SK-N-SH (cell line): ENCODE measurements around the gene SLFNL1. TPM values are rescaled to one million over a fixed set of nuclear protein-coding genes. Genes with fewer than 3 reads are reported as not detected.

ENCODE experiments used
- CTCF ChIA-PET: fragments of 300-600, 350-600 bp; formaldehyde crosslinking; extraction: SDS; loops from one replicate; lab custom pipeline; 2021; lab: Yijun Ruan, JAX
- POLR2A ChIA-PET: fragments of 350-600 bp; sonication (Branson Sonifier 250); formaldehyde crosslinking; extraction: SDS; loops from one replicate; lab custom pipeline; 2020; ENCODE audit warnings: antibody characterized with exemption, inconsistent platforms; lab: Yijun Ruan, JAX
- DNase-seq: peaks from one replicate; pipeline ENCODE4 v3.0.0; 2012
- H2AFZ ChIP-seq: fragments of 200-600 bp; sonication (generic); 2 replicates; pipeline ENCODE4 v1.8.1; 2016; ENCODE audit warnings: antibody characterized with exemption, mild to moderate bottlenecking, low read depth
- H3F3A ChIP-seq: fragments of 200-600 bp; sonication (generic); replicated peaks from 2 replicates; pipeline ENCODE3; 2016; ENCODE audit warnings: antibody characterized with exemption, mild to moderate bottlenecking; ENCODE audit not compliant: insufficient read depth
- H3K27ac ChIP-seq, 2 experiments: fragments of 200-500 bp in 1 of 2; fragments of 200-600 bp in 1 of 2; sonication (Bioruptor generic) in 1 of 2; sonication (generic), shearing (Covaris generic) in 1 of 2; 2 replicates each; pipeline versions ENCODE4 v1.5.1 to v1.6.1; 2014 to 2016; ENCODE audit warnings: low read depth in 2 of 2, inconsistent platforms in 1 of 2, low read length in 1 of 2, mild to moderate bottlenecking in 1 of 2, mixed read lengths in 1 of 2
- H3K27me3 ChIP-seq: fragments of 200-600 bp; sonication (generic), shearing (Covaris generic); 2 replicates; pipeline ENCODE4 v1.6.1; 2016; ENCODE audit warnings: mixed run types; ENCODE audit not compliant: insufficient read depth
- H3K36me3 ChIP-seq, 2 experiments: fragments of 200-500 bp in 1 of 2; fragments of 200-600 bp in 1 of 2; sonication (Bioruptor generic) in 1 of 2; sonication (generic) in 1 of 2; replicated peaks in 1 of 2; 2 replicates each; pipeline versions ENCODE3 to v1.5.1; 2014 to 2016; ENCODE audit warnings: low read length in 1 of 2, mild to moderate bottlenecking in 1 of 2; ENCODE audit not compliant: insufficient read depth in 2 of 2, control insufficient read depth in 1 of 2
- H3K4me1 ChIP-seq, 2 experiments: fragments of 200-500 bp in 1 of 2; fragments of 200-600 bp in 1 of 2; sonication (Bioruptor generic) in 1 of 2; sonication (generic), shearing (Covaris generic) in 1 of 2; 2 replicates each; pipeline versions ENCODE4 v1.5.1 to v1.6.1; 2014 to 2016; ENCODE audit warnings: low read depth in 1 of 2, low read length in 1 of 2, mixed run types in 1 of 2; ENCODE audit not compliant: insufficient read depth in 2 of 2, control insufficient read depth in 1 of 2
- H3K4me2 ChIP-seq: fragments of 200-600 bp; sonication (generic), shearing (Covaris generic); 2 replicates; pipeline ENCODE4 v1.6.1; 2017; ENCODE audit warnings: mixed run types
- H3K4me3 ChIP-seq, 2 experiments: fragments of 200-500 bp in 1 of 2; fragments of 200-600 bp in 1 of 2; sonication (Bioruptor generic) in 1 of 2; sonication (generic), shearing (Covaris generic) in 1 of 2; 2 replicates each; pipeline versions ENCODE4 v1.5.1 to v1.8.1; 2014 to 2016; ENCODE audit warnings: low read depth in 2 of 2, inconsistent platforms in 1 of 2, low read length in 1 of 2, mild to moderate bottlenecking in 1 of 2, mixed read lengths in 1 of 2, moderate library complexity in 1 of 2
- H3K79me2 ChIP-seq: fragments of 200-600 bp; sonication (generic); 2 replicates; pipeline ENCODE4 v1.8.1; 2017; ENCODE audit warnings: mild to moderate bottlenecking; ENCODE audit not compliant: insufficient read depth
- H3K9ac ChIP-seq: fragments of 200-600 bp; sonication (generic); 2 replicates; pipeline ENCODE4 v1.6.1; 2017; ENCODE audit warnings: mixed run types
- H3K9me2 ChIP-seq: fragments of 200-600 bp; sonication (generic); 2 replicates; pipeline ENCODE4 v1.6.1; 2017; ENCODE audit warnings: mixed run types
- H3K9me3 ChIP-seq: fragments of 200-600 bp; sonication (generic); 2 replicates; pipeline ENCODE4 v1.6.1; 2017; ENCODE audit warnings: mixed run types, mild to moderate bottlenecking, moderate library complexity
- H4K20me1 ChIP-seq: fragments of 200-600 bp; sonication (generic); 2 replicates; pipeline ENCODE4 v1.6.1; 2017; ENCODE audit warnings: mild to moderate bottlenecking, mixed run types; ENCODE audit not compliant: insufficient read depth
- CHD2 ChIP-seq: fragments of 150-350 bp; IDR thresholded peaks from 2 replicates; pipeline ENCODE4 v1.6.1; 2018; ENCODE audit warnings: low read length; ENCODE audit not compliant: partially characterized antibody
- ELF1 ChIP-seq: IDR thresholded peaks from 2 replicates; pipeline ENCODE4 v1.4.0; 2012
- EP300 ChIP-seq, 2 experiments: IDR thresholded peaks; 2 replicates each; pipeline versions ENCODE4 v1.4.0 to v1.6.1; 2012; ENCODE audit warnings: borderline replicate concordance in 1 of 2, low read depth in 1 of 2, low read length in 1 of 2
- FOSL2 ChIP-seq: IDR thresholded peaks from 2 replicates; pipeline ENCODE4 v1.4.0; 2012; ENCODE audit warnings: low read depth, mild to moderate bottlenecking, moderate library complexity, borderline replicate concordance
- FOXM1 ChIP-seq: IDR thresholded peaks from 2 replicates; pipeline ENCODE4 v1.4.0; 2012; ENCODE audit warnings: low read depth, mild to moderate bottlenecking
- GABPA ChIP-seq: IDR thresholded peaks from 2 replicates; pipeline ENCODE4 v1.4.0; 2012; ENCODE audit warnings: low read depth, mild to moderate bottlenecking
- MAX ChIP-seq: IDR thresholded peaks from 2 replicates; pipeline ENCODE4 v1.4.0; 2012; ENCODE audit warnings: low read depth
- MEF2A ChIP-seq: IDR thresholded peaks from 2 replicates; pipeline ENCODE4 v1.4.0; 2012; ENCODE audit warnings: low read depth, borderline replicate concordance
- MXI1 ChIP-seq: IDR thresholded peaks from 2 replicates; pipeline ENCODE4 v1.6.1; 2012; ENCODE audit warnings: mild to moderate bottlenecking, low read depth, low read length, improper control_type of control experiment
- NFIC ChIP-seq: IDR thresholded peaks from 2 replicates; pipeline ENCODE4 v1.4.0; 2012; ENCODE audit warnings: borderline replicate concordance
- POLR2AphosphoS5 ChIP-seq: IDR thresholded peaks from 2 replicates; pipeline ENCODE4 v1.6.1; 2012; ENCODE audit warnings: low read depth, low read length
- RAD21 ChIP-seq: IDR thresholded peaks from 2 replicates; pipeline ENCODE4 v1.6.1; 2012; ENCODE audit warnings: mild to moderate bottlenecking, low read length
- RFX5 ChIP-seq: IDR thresholded peaks from 2 replicates; pipeline ENCODE4 v1.6.1; 2012; ENCODE audit warnings: mild to moderate bottlenecking, improper control_type of control experiment, low read length
- RXRA ChIP-seq: IDR thresholded peaks from 2 replicates; pipeline ENCODE4 v1.4.0; 2012; ENCODE audit warnings: low read depth, mild to moderate bottlenecking, borderline replicate concordance
- SIN3A ChIP-seq: IDR thresholded peaks from 2 replicates; pipeline ENCODE4 v1.6.1; 2012; ENCODE audit warnings: low read depth, mild to moderate bottlenecking, low read length, moderate library complexity, borderline replicate concordance
- SMC3 ChIP-seq: IDR thresholded peaks from 2 replicates; pipeline ENCODE4 v1.6.1; 2012; ENCODE audit warnings: low read depth, low read length, improper control_type of control experiment
- TAF1 ChIP-seq: IDR thresholded peaks from 2 replicates; pipeline ENCODE4 v1.6.1; 2012; ENCODE audit warnings: low read depth, mild to moderate bottlenecking, low read length, moderate library complexity, borderline replicate concordance
- USF2 ChIP-seq: fragments of 150-350 bp; IDR thresholded peaks from 2 replicates; pipeline ENCODE4 v1.6.1; 2017; ENCODE audit warnings: antibody characterized with exemption, low read length, low read depth, borderline replicate concordance
- WGBS: methylation state at CpG from one replicate; pipeline ENCODE4 v1.1.6; 2017; ENCODE audit warnings: low lambda C conversion rate; 5-methylcytosine and 5-hydroxymethylcytosine counted together
- polyA plus RNA-seq, 3 experiments: library from polyadenylated mRNA; depleted of rRNA; stranded (reverse); fragments of >200 nt; gene quantifications; 2 replicates each; pipeline ENCODE4 v1.2.3, GENCODE V29; 2012
- TF ChIP-seq, protein P1 (sequence below): fragments of 150-350 bp; IDR thresholded peaks from 2 replicates; pipeline ENCODE4 v1.6.1; 2016; ENCODE audit warnings: mild to moderate bottlenecking, low read depth, low read length
- TF ChIP-seq, protein P2 (sequence below): IDR thresholded peaks from 2 replicates; pipeline ENCODE4 v1.4.0; 2012; ENCODE audit warnings: low read depth, borderline replicate concordance

SLFNL1 gene
- polyA plus RNA-seq, 1 of the 3 experiments (the other 2 are of a cell fraction): 0.26 TPM

DNA sequence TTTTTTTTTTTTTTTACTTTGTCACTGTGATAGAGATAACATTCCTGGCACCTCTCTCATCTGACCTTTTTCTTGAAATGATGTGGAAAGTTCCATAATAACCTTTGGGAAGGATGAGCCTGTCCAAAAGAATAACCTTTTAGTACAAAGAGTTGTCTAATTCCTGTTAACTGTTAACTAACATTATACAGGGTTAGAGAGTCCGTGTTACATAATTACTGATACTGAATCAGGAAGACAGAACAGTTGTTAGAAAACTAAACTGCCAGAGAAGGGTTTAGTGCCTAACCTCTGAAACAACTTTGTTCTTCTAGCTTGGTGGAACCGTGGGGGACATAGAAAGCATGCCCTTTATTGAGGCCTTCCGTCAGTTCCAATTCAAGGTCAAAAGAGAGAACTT is 33.2 kb downstream of the SLFNL1 start:
- H3K27ac ChIP-seq: no peak overlapping the region
- CTCF ChIA-PET: no interaction called here
- POLR2A ChIA-PET: no interaction called here
- peaks cover 20% of the 10 kb centered on the region for H3F3A ChIP-seq
- H3K4me3 ChIP-seq: no peak overlapping the region
- TF ChIP-seq, protein P1, sequence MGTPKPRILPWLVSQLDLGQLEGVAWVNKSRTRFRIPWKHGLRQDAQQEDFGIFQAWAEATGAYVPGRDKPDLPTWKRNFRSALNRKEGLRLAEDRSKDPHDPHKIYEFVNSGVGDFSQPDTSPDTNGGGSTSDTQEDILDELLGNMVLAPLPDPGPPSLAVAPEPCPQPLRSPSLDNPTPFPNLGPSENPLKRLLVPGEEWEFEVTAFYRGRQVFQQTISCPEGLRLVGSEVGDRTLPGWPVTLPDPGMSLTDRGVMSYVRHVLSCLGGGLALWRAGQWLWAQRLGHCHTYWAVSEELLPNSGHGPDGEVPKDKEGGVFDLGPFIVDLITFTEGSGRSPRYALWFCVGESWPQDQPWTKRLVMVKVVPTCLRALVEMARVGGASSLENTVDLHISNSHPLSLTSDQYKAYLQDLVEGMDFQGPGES: no peak
- TF ChIP-seq TAF1: no peak
- TF ChIP-seq EP300 (IDR thresholded peaks at IDR 0.05; ENCODE audit: borderline replicate concordance in 1 of 2, low read depth in 1 of 2, low read length in 1 of 2): no peak
- TF ChIP-seq NFIC: no peak
- no peak for TF ChIP-seq ELF1
- TF ChIP-seq MAX: no peak
- no peak for TF ChIP-seq USF2
- TF ChIP-seq RFX5: no peak
- peaks cover 0 to 12% of the 10 kb centered on the region in 2 experiments; a peak in 3 of 4 replicates for H3K4me1 ChIP-seq
- H3K36me3 ChIP-seq: peaks cover 83 to 85% of the 10 kb centered on the region in 2 experiments
- peaks cover 82% of the 10 kb centered on the region; the same call in 1 of the 2 replicates for H3K79me2 ChIP-seq
- H3K9ac ChIP-seq: no peak overlapping the region
- peaks cover 26% of the 10 kb centered on the region for H4K20me1 ChIP-seq
- no peak overlapping the region for H2AFZ ChIP-seq
- no peak overlapping the region for H3K4me2 ChIP-seq
- H3K9me2 ChIP-seq: no peaks in the 10 kb centered on the region
- no peaks in the 10 kb centered on the region for H3K27me3 ChIP-seq
- 96% methylated on average over 3 of the region's 3 CpGs for WGBS
- no peak for DNase-seq
- no peaks in the 10 kb centered on the region for H3K9me3 ChIP-seq

- Histone ChIP-seq H2AFZ (no peak overlapping the region), H3K79me2 (peaks cover 84% of the 10 kb centered on the region), H3K9ac (no peak overlapping the region), H3K9me3 (no peaks in the 10 kb centered on the region), H3K4me2 (no peak overlapping the region), H3K4me1 (peaks cover 0 to 18% of the 10 kb centered on the region in 2 experiments), H3K27ac (no peak overlapping the region), H3K27me3 (no peaks in the 10 kb centered on the region), H3K4me3 (no peak overlapping the region), H4K20me1 (peaks cover 32% of the 10 kb centered on the region), H3F3A (peaks cover 23% of the 10 kb centered on the region), H3K9me2 (no peaks in the 10 kb centered on the region), H3K36me3 (peaks cover 81 to 87% of the 10 kb centered on the region in 2 experiments)
- DNase-seq: no peak
- 92% methylated on average over 6 of the region's 9 CpGs for WGBS
- no peak for TF ChIP-seq MEF2A
- TF ChIP-seq RFX5: no peak
- no peak for TF ChIP-seq FOXM1
- no peak for TF ChIP-seq NFIC
- TF ChIP-seq EP300 (IDR thresholded peaks at IDR 0.05; ENCODE audit: borderline replicate concordance in 1 of 2, low read depth in 1 of 2, low read length in 1 of 2): no peak
- TF ChIP-seq MXI1: no peak
- no peak for TF ChIP-seq ELF1
- no peak for TF ChIP-seq SIN3A
- TF ChIP-seq TAF1: no peak
- no peak for TF ChIP-seq GABPA
- no peak for TF ChIP-seq CHD2
- no peak for TF ChIP-seq RAD21
- TF ChIP-seq SMC3: no peak
- TF ChIP-seq POLR2AphosphoS5: no peak
- no peak for TF ChIP-seq FOSL2
- TF ChIP-seq, protein P2, sequence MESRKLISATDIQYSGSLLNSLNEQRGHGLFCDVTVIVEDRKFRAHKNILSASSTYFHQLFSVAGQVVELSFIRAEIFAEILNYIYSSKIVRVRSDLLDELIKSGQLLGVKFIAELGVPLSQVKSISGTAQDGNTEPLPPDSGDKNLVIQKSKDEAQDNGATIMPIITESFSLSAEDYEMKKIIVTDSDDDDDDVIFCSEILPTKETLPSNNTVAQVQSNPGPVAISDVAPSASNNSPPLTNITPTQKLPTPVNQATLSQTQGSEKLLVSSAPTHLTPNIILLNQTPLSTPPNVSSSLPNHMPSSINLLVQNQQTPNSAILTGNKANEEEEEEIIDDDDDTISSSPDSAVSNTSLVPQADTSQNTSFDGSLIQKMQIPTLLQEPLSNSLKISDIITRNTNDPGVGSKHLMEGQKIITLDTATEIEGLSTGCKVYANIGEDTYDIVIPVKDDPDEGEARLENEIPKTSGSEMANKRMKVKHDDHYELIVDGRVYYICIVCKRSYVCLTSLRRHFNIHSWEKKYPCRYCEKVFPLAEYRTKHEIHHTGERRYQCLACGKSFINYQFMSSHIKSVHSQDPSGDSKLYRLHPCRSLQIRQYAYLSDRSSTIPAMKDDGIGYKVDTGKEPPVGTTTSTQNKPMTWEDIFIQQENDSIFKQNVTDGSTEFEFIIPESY: no peak
- TF ChIP-seq RXRA: no peak
- TF ChIP-seq MAX: no peak
- CTCF ChIA-PET: no interaction called here
- POLR2A ChIA-PET: no interaction called here
These were observed 33.9 kb downstream of the SLFNL1 start for GRCh38 chr1:40987439-40988276.
